OCI-LY7 (cell line): ENCODE results near the gene NEK2. TPM values are rescaled to one million over a fixed set of nuclear protein-coding genes. Genes with fewer than 3 reads are reported as not detected.

ENCODE experiments used
- BruUV-seq: library from RNA; stranded (reverse); fragments of 400-500 nt; replicated peaks from 2 replicates; lab custom pipeline; 2021; lab: Mats Ljungman, UMichigan
- CTCF ChIA-PET: fragments of 300-600 bp; sonication (Branson Sonifier 250); formaldehyde crosslinking; loops from one replicate; lab custom pipeline; 2022; ENCODE audit warnings: antibody characterized with exemption; ENCODE audit not compliant: unreplicated experiment; lab: Charles Lee
- POLR2A ChIA-PET: fragments of 300-600 bp; sonication (Branson Sonifier 250); formaldehyde crosslinking; loops from one replicate; lab custom pipeline; 2022; ENCODE audit warnings: antibody characterized with exemption; lab: Charles Lee
- DNase-seq: peaks from one replicate; pipeline ENCODE4 v3.0.0-alpha.2; 2015; ENCODE audit warnings: low spot score
- H2AFZ ChIP-seq: fragments of 200-600 bp; sonication (generic), shearing (Covaris generic); 2 replicates; pipeline ENCODE4 v1.6.1; 2014; ENCODE audit warnings: mild to moderate bottlenecking, antibody characterized with exemption, low read length, moderate library complexity
- H3K27ac ChIP-seq: fragments of 200-600 bp; sonication (generic); 2 replicates; pipeline ENCODE4 v1.5.1; 2014; ENCODE audit warnings: mixed run types, low read depth, mild to moderate bottlenecking, moderate library complexity, low read length, inconsistent platforms; ENCODE audit not compliant: poor library complexity, severe bottlenecking
- H3K36me3 ChIP-seq: fragments of 200-600 bp; sonication (generic); 2 replicates; pipeline ENCODE4 v1.6.1; 2014; ENCODE audit warnings: mild to moderate bottlenecking, antibody characterized with exemption, low read length, moderate library complexity, mixed read lengths; ENCODE audit not compliant: insufficient read depth
- H3K4me1 ChIP-seq: fragments of 200-600 bp; sonication (generic); 2 replicates; pipeline ENCODE4 v1.5.1; 2014; ENCODE audit warnings: mild to moderate bottlenecking, low read length; ENCODE audit not compliant: insufficient read depth, poor library complexity, severe bottlenecking
- H3K4me2 ChIP-seq: fragments of 200-600 bp; sonication (generic); 2 replicates; pipeline ENCODE4 v1.6.1; 2014; ENCODE audit warnings: mild to moderate bottlenecking, low read length
- H3K4me3 ChIP-seq: fragments of 200-600 bp; sonication (generic); 2 replicates; pipeline ENCODE4 v1.5.1; 2014; ENCODE audit warnings: mild to moderate bottlenecking, low read depth, low read length; ENCODE audit not compliant: poor library complexity, severe bottlenecking
- H3K79me2 ChIP-seq: fragments of 200-600 bp; sonication (generic); 2 replicates; pipeline ENCODE4 v1.6.1; 2016; ENCODE audit warnings: low read depth, mild to moderate bottlenecking, low read length, moderate library complexity, mixed read lengths; ENCODE audit not compliant: insufficient read depth
- H3K9me2 ChIP-seq: fragments of 200-600 bp; sonication (generic); 2 replicates; pipeline ENCODE4 v1.6.1; 2016; ENCODE audit warnings: mild to moderate bottlenecking, low read length, mixed read lengths; ENCODE audit not compliant: insufficient read depth
- H3K9me3 ChIP-seq: fragments of 200-600 bp; sonication (generic); 2 replicates; pipeline ENCODE4 v1.6.1; 2014; ENCODE audit warnings: mild to moderate bottlenecking, mixed run types, low read length, mixed read lengths
- H4K20me1 ChIP-seq: fragments of 200-600 bp; sonication (generic); 2 replicates; pipeline ENCODE4 v1.6.1; 2014; ENCODE audit warnings: mild to moderate bottlenecking, antibody characterized with exemption, low read length, moderate library complexity, mixed read lengths; ENCODE audit not compliant: insufficient read depth
- EZH2phosphoT487 ChIP-seq: fragments of 200-600 bp; sonication (generic); IDR thresholded peaks from 2 replicates; pipeline ENCODE4 v1.6.1; 2018; ENCODE audit warnings: low read depth, borderline replicate concordance, mild to moderate bottlenecking, mixed run types, antibody characterized with exemption, low read length, moderate library complexity, mixed read lengths
- intact Hi-C: fragments of 100-400 bp; cut with micrococcal nuclease; formaldehyde crosslinking; loops from one replicate; pipeline ENCODE4 v1.10.0; 2022; ENCODE audit not compliant: unreplicated experiment
- total RNA-seq, 2 experiments: library from RNA; depleted of rRNA in 1 of 2; stranded (reverse); fragments of >200 nt in 1 of 2; shearing (Covaris generic) in 1 of 2; gene quantifications; 2 replicates each; pipeline ENCODE4 v1.2.3, GENCODE V29; 2014 to 2022
- TF ChIP-seq, protein P1 (sequence below): fragments of 200-600 bp; sonication (generic); conservative IDR thresholded peaks from 2 replicates; pipeline ENCODE4 v1.5.1; 2014; ENCODE audit warnings: mild to moderate bottlenecking, antibody characterized with exemption, low read length, moderate library complexity, mixed read lengths

NEK2 gene
- total RNA-seq, 2 experiments from 2014 or later = 55.9 to 69.0 TPM

DNA sequence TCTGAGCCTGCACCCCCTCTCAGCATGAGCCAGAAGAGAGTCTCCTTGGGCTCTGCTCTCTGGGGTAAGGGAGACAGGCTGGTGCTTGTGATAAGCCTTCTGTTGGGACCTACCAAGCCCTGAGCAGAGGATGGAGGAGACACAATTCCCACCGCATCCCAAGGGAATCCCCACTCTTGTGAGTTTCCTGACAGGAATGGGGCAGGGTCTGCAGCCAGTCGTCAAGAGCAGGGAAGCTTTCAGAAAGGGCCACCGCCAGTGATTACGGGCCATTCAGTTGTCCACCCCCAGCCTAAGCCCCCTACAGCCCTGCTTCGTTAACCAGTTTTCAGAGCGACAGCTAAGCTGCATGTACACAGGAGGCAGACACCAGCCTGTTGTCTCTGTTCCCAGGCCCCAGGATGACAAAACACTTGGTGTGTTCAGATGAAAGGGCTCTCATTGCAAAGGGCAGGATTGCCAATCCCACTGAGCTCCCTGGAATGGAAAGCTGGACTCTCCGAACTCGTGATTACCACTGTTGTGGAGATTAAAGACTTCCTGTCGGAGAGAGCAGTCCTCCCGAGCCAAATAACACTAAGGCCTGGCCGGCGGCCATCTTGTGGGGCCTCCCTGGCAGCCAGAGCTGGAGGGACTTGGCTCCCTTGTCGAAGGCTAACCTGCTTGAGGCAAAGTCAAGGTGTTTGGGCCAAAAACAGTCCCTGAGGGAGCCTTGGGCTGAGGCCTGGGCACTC, 59.0 kb downstream of the NEK2 start:
- Histone ChIP-seq H2AFZ (no peak overlapping the region), H3K27ac (no peak overlapping the region), H3K4me2 (no peak overlapping the region), H3K9me3 (no peaks in the 10 kb centered on the region), H4K20me1 (no peaks in the 10 kb centered on the region), H3K36me3 (no peaks in the 10 kb centered on the region), H3K79me2 (no peaks in the 10 kb centered on the region), H3K4me1 (no peaks in the 10 kb centered on the region), H3K4me3 (no peak overlapping the region), H3K9me2 (no peaks in the 10 kb centered on the region)
- intact Hi-C loops = no loop called here
- no peak for TF ChIP-seq EZH2phosphoT487
- TF ChIP-seq, protein P1, sequence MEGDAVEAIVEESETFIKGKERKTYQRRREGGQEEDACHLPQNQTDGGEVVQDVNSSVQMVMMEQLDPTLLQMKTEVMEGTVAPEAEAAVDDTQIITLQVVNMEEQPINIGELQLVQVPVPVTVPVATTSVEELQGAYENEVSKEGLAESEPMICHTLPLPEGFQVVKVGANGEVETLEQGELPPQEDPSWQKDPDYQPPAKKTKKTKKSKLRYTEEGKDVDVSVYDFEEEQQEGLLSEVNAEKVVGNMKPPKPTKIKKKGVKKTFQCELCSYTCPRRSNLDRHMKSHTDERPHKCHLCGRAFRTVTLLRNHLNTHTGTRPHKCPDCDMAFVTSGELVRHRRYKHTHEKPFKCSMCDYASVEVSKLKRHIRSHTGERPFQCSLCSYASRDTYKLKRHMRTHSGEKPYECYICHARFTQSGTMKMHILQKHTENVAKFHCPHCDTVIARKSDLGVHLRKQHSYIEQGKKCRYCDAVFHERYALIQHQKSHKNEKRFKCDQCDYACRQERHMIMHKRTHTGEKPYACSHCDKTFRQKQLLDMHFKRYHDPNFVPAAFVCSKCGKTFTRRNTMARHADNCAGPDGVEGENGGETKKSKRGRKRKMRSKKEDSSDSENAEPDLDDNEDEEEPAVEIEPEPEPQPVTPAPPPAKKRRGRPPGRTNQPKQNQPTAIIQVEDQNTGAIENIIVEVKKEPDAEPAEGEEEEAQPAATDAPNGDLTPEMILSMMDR = no peak
- ChIA-PET POLR2A (interaction anchor here (0.6 to 1.6 kb wide), 4 partner anchors 9 to 355 kb away, joined by 3 to 5 read pairs (median 4); no protein-coding TSS in a partner anchor), CTCF (no interaction called here)
- no TSS peak for BruUV-seq
- DNase-seq = no peak

DNA sequence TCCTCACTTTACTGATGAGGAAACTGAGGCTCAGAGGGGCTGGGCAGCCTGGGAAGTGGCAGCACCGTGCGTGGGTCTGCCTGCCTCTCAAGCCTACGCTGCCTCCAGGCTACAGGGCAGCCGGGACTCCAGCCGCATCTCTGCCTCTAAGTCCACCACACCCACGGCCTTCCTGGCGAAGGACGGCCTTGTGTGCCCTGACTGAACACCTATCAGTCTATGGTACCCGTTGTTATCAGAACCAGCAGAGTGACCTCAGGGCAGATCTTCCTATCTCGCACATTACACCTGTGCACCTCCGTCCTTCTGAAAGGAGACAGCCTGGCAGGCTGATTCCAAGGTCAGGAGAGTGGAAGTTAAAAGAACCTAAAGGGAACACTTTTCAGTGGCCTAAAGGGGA, 60.8 kb downstream of the NEK2 start:
- Histone ChIP-seq H3K36me3 (no peaks in the 10 kb centered on the region), H3K4me3 (no peak overlapping the region), H3K9me2 (no peaks in the 10 kb centered on the region), H3K27ac (no peak overlapping the region), H2AFZ (no peak overlapping the region), H3K9me3 (no peaks in the 10 kb centered on the region), H3K4me1 (no peaks in the 10 kb centered on the region), H3K4me2 (no peak overlapping the region), H4K20me1 (no peaks in the 10 kb centered on the region), H3K79me2 (no peaks in the 10 kb centered on the region)
- no TSS peak for BruUV-seq
- TF ChIP-seq, protein P1 = no peak
- no peak for TF ChIP-seq EZH2phosphoT487
- CTCF ChIA-PET = no interaction called here
- intact Hi-C loops = no loop called here
- POLR2A ChIA-PET = interaction anchor here (0.6 to 0.7 kb wide), 2 partner anchors 18 to 32 kb away, joined by 3 to 6 read pairs; no protein-coding TSS in a partner anchor
- DNase-seq = no peak

DNA sequence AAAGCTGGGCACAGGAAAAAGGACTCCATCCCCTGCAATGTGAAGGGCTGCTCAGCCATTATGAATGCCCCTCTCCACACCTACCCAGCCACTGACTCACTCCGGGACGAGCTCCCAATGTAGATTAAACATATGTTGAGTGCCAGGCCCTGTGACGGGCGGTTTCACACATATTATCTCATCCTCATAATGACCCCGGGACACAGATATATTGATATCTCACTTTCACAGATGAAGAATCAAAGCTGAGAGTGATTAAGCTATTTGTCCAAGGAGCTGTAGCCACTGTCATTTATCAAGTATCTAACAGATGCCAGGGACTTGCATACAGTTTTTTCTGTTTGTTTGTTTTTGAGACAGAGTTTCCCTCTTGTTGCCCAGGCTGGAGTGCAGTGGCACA, 61.5 kb downstream of the NEK2 start:
- no TSS peak for BruUV-seq
- Histone ChIP-seq H3K36me3 (no peaks in the 10 kb centered on the region), H4K20me1 (no peaks in the 10 kb centered on the region), H2AFZ (no peak overlapping the region), H3K9me3 (no peaks in the 10 kb centered on the region), H3K4me3 (no peak overlapping the region), H3K9me2 (no peaks in the 10 kb centered on the region), H3K79me2 (no peaks in the 10 kb centered on the region), H3K4me2 (no peak overlapping the region), H3K4me1 (no peaks in the 10 kb centered on the region), H3K27ac (no peak overlapping the region)
- no peak for DNase-seq
- ChIA-PET CTCF (no interaction called here), POLR2A (no interaction called here)
- no peak for TF ChIP-seq EZH2phosphoT487
- TF ChIP-seq, protein P1 = no peak
- intact Hi-C loops = no loop called here
